CD8-positive, alpha-beta memory T cell (primary cell): ENCODE results near the gene SLC37A1. TPM values are rescaled to one million over a fixed set of nuclear protein-coding genes. Genes with fewer than 3 reads are reported as not detected.
A peak's percentile ranks its signal among the peaks of the same experiment; 100 is the strongest.

Experiments
- CTCF ChIA-PET: fragments of 350-600 bp; sonication (Branson Sonifier 250); formaldehyde crosslinking; loops from one replicate; lab custom pipeline; 2021; ENCODE audit warnings: antibody characterized with exemption; lab: Charles Lee
- POLR2A ChIA-PET: fragments of 350-600 bp; sonication (Branson Sonifier 250); formaldehyde crosslinking; loops from one replicate; lab custom pipeline; 2021; ENCODE audit warnings: antibody characterized with exemption; lab: Charles Lee
- DNase-seq, 5 donors: peaks; one replicate each; pipeline versions ENCODE4 v3.0.0 to v3.0.0-alpha.2; 2020 to 2022; ENCODE audit warnings: mixed read lengths in 1 of 5
- H3K27ac ChIP-seq: one replicate; pipeline ENCODE4 v1.7.0; 2013; ENCODE audit warnings: low read depth, mild to moderate bottlenecking, low read length, moderate library complexity
- H3K27me3 ChIP-seq: 2 replicates; pipeline ENCODE4 v1.7.0; 2013; ENCODE audit warnings: low read length, mild to moderate bottlenecking; ENCODE audit not compliant: insufficient read depth, poor library complexity, severe bottlenecking
- H3K36me3 ChIP-seq: 2 replicates; pipeline ENCODE4 v1.7.0; 2013; ENCODE audit warnings: mild to moderate bottlenecking, low read length, moderate library complexity; ENCODE audit not compliant: insufficient read depth
- H3K4me1 ChIP-seq: 2 replicates; pipeline ENCODE4 v1.7.0; 2013; ENCODE audit warnings: mild to moderate bottlenecking, low read length, moderate library complexity; ENCODE audit not compliant: insufficient read depth
- H3K4me3 ChIP-seq: 2 replicates; pipeline ENCODE4 v1.7.0; 2013; ENCODE audit warnings: mild to moderate bottlenecking, low read length
- H3K9me3 ChIP-seq: 2 replicates; pipeline ENCODE4 v1.7.0; 2013; ENCODE audit warnings: mild to moderate bottlenecking, low read length
- H3K27ac Mint-ChIP-seq, 8 donors: one replicate each; pipeline ENCODE4 v1.8.0; 2020 to 2021; ENCODE audit warnings: mixed read lengths in 8 of 8, mild to moderate bottlenecking in 6 of 8, inconsistent platforms in 3 of 8, moderate library complexity in 3 of 8
- H3K27me3 Mint-ChIP-seq, 2 donors: one replicate each; pipeline ENCODE4 v1.8.0; 2020 to 2021; ENCODE audit warnings: mixed read lengths in 2 of 2, mild to moderate bottlenecking in 1 of 2, moderate library complexity in 1 of 2
- H3K36me3 Mint-ChIP-seq, 3 donors: one replicate each; pipeline ENCODE4 v1.8.0; 2020 to 2021; ENCODE audit warnings: mixed read lengths in 3 of 3, inconsistent platforms in 1 of 3, mild to moderate bottlenecking in 1 of 3
- H3K4me1 Mint-ChIP-seq, 3 donors: one replicate each; pipeline ENCODE4 v1.8.0; 2020 to 2021; ENCODE audit warnings: mixed read lengths in 3 of 3, inconsistent platforms in 1 of 3, mild to moderate bottlenecking in 1 of 3
- H3K4me3 Mint-ChIP-seq, 7 donors: one replicate each; pipeline ENCODE4 v1.8.0; 2020 to 2021; ENCODE audit warnings: mixed read lengths in 7 of 7, mild to moderate bottlenecking in 6 of 7, moderate library complexity in 4 of 7, inconsistent platforms in 2 of 7
- H3K9me3 Mint-ChIP-seq, 5 donors: one replicate each; pipeline ENCODE4 v1.8.0; 2020 to 2022; ENCODE audit warnings: mixed read lengths in 5 of 5, mild to moderate bottlenecking in 3 of 5, moderate library complexity in 2 of 5, inconsistent platforms in 1 of 5
- polyA plus RNA-seq: library from polyadenylated mRNA; unstranded; fragments of 300-500 nt; fragmentation: Illumina TruSeq; gene quantifications from one replicate; pipeline ENCODE4 v1.2.3, GENCODE V29; 2021
- total RNA-seq, 2 experiments: library from RNA; stranded (reverse); gene quantifications; one replicate each; pipeline ENCODE4 v1.2.3, GENCODE V29; 2021

Gene SLC37A1
- total RNA-seq: 10 to 100 TPM; 16.6 to 16.9 TPM
- polyA plus RNA-seq: 6.5 TPM

- Histone ChIP-seq H3K36me3 (peaks cover 10% of the 10 kb centered on the region), H3K27ac (peak within 1 kb of the TSS; percentile 58), H3K27me3 (no peaks in the 10 kb centered on the region), H3K9me3 (no peaks in the 10 kb centered on the region), H3K4me1 (peaks cover 21% of the 10 kb centered on the region), H3K4me3 (peak within 1 kb of the TSS; percentile 60)
- ChIA-PET POLR2A (interaction anchor here (0.5 to 2.9 kb wide), 5 partner anchors 14 to 398 kb away, joined by 3 to 20 read pairs (median 4); partner anchors contain the start of gene UBASH3A), CTCF (interaction anchor here (1.0 to 1.9 kb wide), 3 partner anchors 14 to 47 kb away, joined by 3 to 6 read pairs (median 4); no protein-coding TSS in a partner anchor)
- no peaks in the 10 kb centered on the region for H3K9me3 Mint-ChIP-seq
- no peaks in the 10 kb centered on the region for H3K27me3 Mint-ChIP-seq
- peak within 1 kb of the TSS; percentile 84 to 96 (median 90) for H3K27ac Mint-ChIP-seq
- H3K36me3 Mint-ChIP-seq: peaks cover 0 to 22% (median 3%) of the 10 kb centered on the region in 3 donors
- peak within 1 kb of the TSS; percentile 84 to 97 (median 90) for H3K4me3 Mint-ChIP-seq
- peak; percentile 14 to 62 (median 35) for DNase-seq
- peaks cover 24 to 49% (median 38%) of the 10 kb centered on the region in 3 donors for H3K4me1 Mint-ChIP-seq
Observed at GRCh38 chr21:42513151-42513984, at the start of gene SLC37A1. Gene SLC37A1, plus strand, starts transcription at chr21:42513852. Its CDS starts 4,603 bp downstream, at chr21:42518455.

GRCh38 chr21:42463861-42464515 lies 49.7 kb upstream of the SLC37A1 start:
- Histone ChIP-seq H3K27me3 (no peaks in the 10 kb centered on the region), H3K4me1 (peaks cover 60% of the 10 kb centered on the region), H3K27ac (no peak overlapping the region), H3K4me3 (no peak overlapping the region), H3K36me3 (no peaks in the 10 kb centered on the region), H3K9me3 (no peaks in the 10 kb centered on the region)
- peak; percentile 54 to 83 (median 75) for DNase-seq
- ChIA-PET POLR2A (no interaction called here), CTCF (no interaction called here)
- Mint-ChIP-seq H3K27me3 (peaks cover 0 to 6% of the 10 kb centered on the region in 2 donors), H3K4me1 (peaks cover 36 to 56% (median 37%) of the 10 kb centered on the region in 3 donors), H3K36me3 (no peaks in the 10 kb centered on the region), H3K9me3 (no peaks in the 10 kb centered on the region), H3K27ac (peak overlapping the region; percentile 59 to 98 (median 92)), H3K4me3 (peak overlapping the region in 5 of 7 donors; percentile 42 to 67 (median 60))

- Histone ChIP-seq H3K27me3 (no peaks in the 10 kb centered on the region), H3K4me3 (no peak overlapping the region), H3K36me3 (no peaks in the 10 kb centered on the region), H3K4me1 (peaks cover 55% of the 10 kb centered on the region), H3K9me3 (no peaks in the 10 kb centered on the region), H3K27ac (no peak overlapping the region)
- peaks cover 0 to 5% of the 10 kb centered on the region in 2 donors for H3K27me3 Mint-ChIP-seq
- CTCF ChIA-PET: interaction anchor here (0.8 kb wide), 1 partner anchor 15 kb away, joined by 3 read pairs; no protein-coding TSS in a partner anchor
- H3K36me3 Mint-ChIP-seq: no peaks in the 10 kb centered on the region
- DNase-seq: no peak
- H3K27ac Mint-ChIP-seq: peak overlapping the region; percentile 12 to 98 (median 84)
- no peaks in the 10 kb centered on the region for H3K9me3 Mint-ChIP-seq
- H3K4me3 Mint-ChIP-seq: peak overlapping the region in 6 of 7 donors; percentile 9 to 63 (median 38)
- peaks cover 36 to 55% (median 37%) of the 10 kb centered on the region in 3 donors for H3K4me1 Mint-ChIP-seq
- POLR2A ChIA-PET: no interaction called here
Observed at GRCh38 chr21:42465008-42465802, 48.4 kb upstream of the SLC37A1 start.

GRCh38 chr21:42465803-42466127 lies 47.9 kb upstream of the SLC37A1 start:
- POLR2A ChIA-PET: no interaction called here

GRCh38 chr21:42466700-42467099 lies 47.0 kb upstream of the SLC37A1 start:
- H3K4me1 Mint-ChIP-seq: peaks cover 28 to 46% (median 36%) of the 10 kb centered on the region in 3 donors
- ChIA-PET POLR2A (no interaction called here), CTCF (interaction anchor here (0.8 to 1.5 kb wide), 4 partner anchors 46 to 128 kb away, joined by 3 to 4 read pairs (median 3); partner anchors contain the start of gene SLC37A1)
- no peaks in the 10 kb centered on the region for H3K9me3 ChIP-seq
- no peak overlapping the region for H3K4me3 ChIP-seq
- H3K4me1 ChIP-seq: peaks cover 40% of the 10 kb centered on the region
- peaks cover 0 to 3% of the 10 kb centered on the region in 2 donors for H3K27me3 Mint-ChIP-seq
- H3K27me3 ChIP-seq: no peaks in the 10 kb centered on the region
- no peaks in the 10 kb centered on the region for H3K9me3 Mint-ChIP-seq
- H3K4me3 Mint-ChIP-seq: no peak overlapping the region
- H3K27ac Mint-ChIP-seq: peak overlapping the region in 3 of 8 donors; percentile 11 to 67 (median 37)
- H3K36me3 ChIP-seq: no peaks in the 10 kb centered on the region
- no peaks in the 10 kb centered on the region for H3K36me3 Mint-ChIP-seq
- H3K27ac ChIP-seq: no peak overlapping the region
- no peak for DNase-seq

More at GRCh38 chr21:42465803-42466127, 47.9 kb upstream of the SLC37A1 start:
- Mint-ChIP-seq H3K9me3 (no peaks in the 10 kb centered on the region), H3K4me1 (peaks cover 35 to 51% (median 36%) of the 10 kb centered on the region in 3 donors), H3K4me3 (peak overlapping the region in 1 of 7 donors; percentile 12), H3K36me3 (no peaks in the 10 kb centered on the region), H3K27ac (peak overlapping the region in 4 of 8 donors; percentile 62 to 95 (median 84)), H3K27me3 (peaks cover 0 to 4% of the 10 kb centered on the region in 2 donors)
- Histone ChIP-seq H3K36me3 (no peaks in the 10 kb centered on the region), H3K4me1 (peaks cover 50% of the 10 kb centered on the region), H3K27ac (no peak overlapping the region), H3K4me3 (no peak overlapping the region), H3K27me3 (no peaks in the 10 kb centered on the region), H3K9me3 (no peaks in the 10 kb centered on the region)
- CTCF ChIA-PET: interaction anchor here (0.8 kb wide), 1 partner anchor 15 kb away, joined by 3 read pairs; no protein-coding TSS in a partner anchor
- no peak for DNase-seq

- no peak for DNase-seq
- H3K36me3 Mint-ChIP-seq: no peaks in the 10 kb centered on the region
- CTCF ChIA-PET: interaction anchor here (0.8 to 1.5 kb wide), 4 partner anchors 45 to 129 kb away, joined by 3 to 4 read pairs (median 3); partner anchors contain the start of gene SLC37A1
- H3K9me3 Mint-ChIP-seq: no peaks in the 10 kb centered on the region
- POLR2A ChIA-PET: no interaction called here
- Histone ChIP-seq H3K27ac (no peak overlapping the region), H3K4me1 (peaks cover 34% of the 10 kb centered on the region), H3K36me3 (no peaks in the 10 kb centered on the region), H3K27me3 (no peaks in the 10 kb centered on the region), H3K9me3 (no peaks in the 10 kb centered on the region), H3K4me3 (no peak overlapping the region)
- H3K4me3 Mint-ChIP-seq: no peak overlapping the region
- peaks cover 0 to 3% of the 10 kb centered on the region in 2 donors for H3K27me3 Mint-ChIP-seq
- peaks cover 27 to 43% (median 36%) of the 10 kb centered on the region in 3 donors for H3K4me1 Mint-ChIP-seq
- H3K27ac Mint-ChIP-seq: peak overlapping the region in 5 of 8 donors; percentile 11 to 67 (median 48)
Observed at GRCh38 chr21:42467140-42467983, 46.3 kb upstream of the SLC37A1 start.
